H1 (cell line): ENCODE results near the gene GPHB5. TPM values are rescaled to one million over a fixed set of nuclear protein-coding genes. Genes with fewer than 3 reads are reported as not detected.

Experiments
- CTCF ChIA-PET: fragments of 300-600 bp; sonication (Branson Sonifier 250); formaldehyde crosslinking; loops from one replicate; lab custom pipeline; 2021; ENCODE audit not compliant: partially characterized antibody; lab: Charles Lee
- POLR2A ChIA-PET: fragments of 300-600 bp; sonication (Branson Sonifier 250); formaldehyde crosslinking; loops from one replicate; lab custom pipeline; 2021; ENCODE audit warnings: inconsistent platforms; ENCODE audit not compliant: partially characterized antibody; lab: Charles Lee
- DNase-seq, 2 experiments: peaks; one replicate each; pipeline versions ENCODE4 v3.0.0 to v3.0.0-alpha.2; 2010 to 2022; ENCODE audit warnings: low spot score in 2 of 2, low read depth in 1 of 2, mixed read lengths in 1 of 2
- FAIRE-seq: peaks from 2 replicates; lab custom pipeline; 2011; peaks lifted over from hg19 to GRCh38; lab: Jason Lieb, UNC
- H2AFZ ChIP-seq: 2 replicates; pipeline ENCODE4 v1.8.1; 2012; ENCODE audit warnings: low read length, inconsistent platforms
- H2AK5ac ChIP-seq: 2 replicates; pipeline ENCODE4 v1.6.1; 2013; ENCODE audit warnings: low read depth, low read length
- H2BK120ac ChIP-seq: replicated peaks from 2 replicates; pipeline ENCODE3; 2013; ENCODE audit warnings: low read depth, low read length, inconsistent platforms
- H2BK12ac ChIP-seq: 2 replicates; pipeline ENCODE4 v1.6.1; 2013; ENCODE audit warnings: low read depth, low read length
- H2BK15ac ChIP-seq: 2 replicates; pipeline ENCODE4 v1.6.1; 2013; ENCODE audit warnings: low read length
- H2BK20ac ChIP-seq: 2 replicates; pipeline ENCODE4 v1.6.1; 2013; ENCODE audit warnings: low read length
- H2BK5ac ChIP-seq: 2 replicates; pipeline ENCODE4 v1.6.1; 2013; ENCODE audit warnings: low read depth, low read length
- H3K14ac ChIP-seq: 2 replicates; pipeline ENCODE4 v1.6.1; 2013; ENCODE audit warnings: inconsistent platforms; ENCODE audit not compliant: insufficient read length
- H3K18ac ChIP-seq: 2 replicates; pipeline ENCODE4 v1.6.1; 2013; ENCODE audit warnings: low read length; ENCODE audit errors: extremely low read depth
- H3K23ac ChIP-seq: 2 replicates; pipeline ENCODE4 v1.6.1; 2013; ENCODE audit warnings: inconsistent platforms; ENCODE audit not compliant: insufficient read length
- H3K23me2 ChIP-seq: 2 replicates; pipeline ENCODE4 v1.6.1; 2013; ENCODE audit warnings: low read depth, low read length
- H3K27ac ChIP-seq: 2 replicates; pipeline ENCODE4 v1.6.1; 2011; ENCODE audit warnings: low read depth, low read length, inconsistent platforms
- H3K27me3 ChIP-seq, 4 experiments: replicated peaks in 1 of 4; 1 replicate in 1 of 4; 2 replicates in 3 of 4; pipeline versions ENCODE4 v1.6.1 to v1.8.1; 2011 to 2013; ENCODE audit warnings: low read length in 3 of 4, mild to moderate bottlenecking in 3 of 4, inconsistent platforms in 2 of 4, mixed read lengths in 2 of 4, moderate library complexity in 1 of 4; ENCODE audit not compliant: control insufficient read depth in 3 of 4, insufficient read depth in 3 of 4; ENCODE audit errors: extremely low read depth in 1 of 4
- H3K36me3 ChIP-seq, 4 experiments: 2 replicates each; pipeline versions ENCODE4 v1.6.1 to v1.8.1; 2011 to 2013; ENCODE audit warnings: mild to moderate bottlenecking in 4 of 4, low read length in 3 of 4, moderate library complexity in 2 of 4, control low read depth in 1 of 4, inconsistent platforms in 1 of 4; ENCODE audit not compliant: insufficient read depth in 4 of 4, control insufficient read depth in 2 of 4
- H3K4ac ChIP-seq: replicated peaks from 2 replicates; pipeline ENCODE3; 2013; ENCODE audit warnings: low read length, low read depth, mixed read lengths, inconsistent platforms; ENCODE audit not compliant: insufficient read length
- H3K4me1 ChIP-seq, 4 experiments: replicated peaks in 1 of 4; 1 replicate in 1 of 4; 2 replicates in 3 of 4; pipeline versions ENCODE4 v1.6.1 to v1.8.1; 2011 to 2013; ENCODE audit warnings: low read length in 3 of 4, inconsistent platforms in 2 of 4, mixed read lengths in 1 of 4; ENCODE audit not compliant: insufficient read depth in 4 of 4, control insufficient read depth in 3 of 4
- H3K4me2 ChIP-seq, 2 experiments: 2 replicates each; pipeline versions ENCODE4 v1.6.1 to v1.8.1; 2011 to 2013; ENCODE audit warnings: low read depth in 2 of 2, low read length in 2 of 2, control low read depth in 1 of 2, inconsistent platforms in 1 of 2, mild to moderate bottlenecking in 1 of 2; ENCODE audit not compliant: insufficient read depth in 1 of 2
- H3K4me3 ChIP-seq, 4 experiments: fragments of 200-600, 300-600 bp in 1 of 4; sonication (generic), shearing (Covaris generic), sonication (Bioruptor Twin) in 1 of 4; 2 replicates each; pipeline versions ENCODE4 v1.5.1 to v1.8.1; 2011 to 2016; ENCODE audit warnings: low read length in 4 of 4, low read depth in 3 of 4, control low read depth in 2 of 4, inconsistent platforms in 2 of 4, mild to moderate bottlenecking in 2 of 4, mixed read lengths in 1 of 4, moderate library complexity in 1 of 4; ENCODE audit not compliant: insufficient read depth in 2 of 4; ENCODE audit errors: extremely low read depth in 1 of 4
- H3K56ac ChIP-seq: replicated peaks from 2 replicates; pipeline ENCODE3; 2013; ENCODE audit warnings: low read depth, mild to moderate bottlenecking, mixed read lengths, low read length, inconsistent platforms; ENCODE audit not compliant: insufficient read length
- H3K79me1 ChIP-seq: 2 replicates; pipeline ENCODE4 v1.6.1; 2013; ENCODE audit warnings: low read depth, low read length, control low read depth
- H3K79me2 ChIP-seq, 2 experiments: 2 replicates each; pipeline versions ENCODE4 v1.6.1 to v1.8.1; 2012 to 2013; ENCODE audit warnings: low read length in 2 of 2, mild to moderate bottlenecking in 2 of 2, inconsistent platforms in 1 of 2; ENCODE audit not compliant: insufficient read depth in 2 of 2, control insufficient read depth in 1 of 2
- H3K9ac ChIP-seq, 4 experiments: replicated peaks in 1 of 4; 1 replicate in 1 of 4; 2 replicates in 3 of 4; pipeline versions ENCODE4 v1.6.1 to v1.8.1; 2011 to 2013; ENCODE audit warnings: low read depth in 3 of 4, low read length in 3 of 4, control low read depth in 2 of 4, mild to moderate bottlenecking in 2 of 4, moderate library complexity in 2 of 4, inconsistent platforms in 1 of 4; ENCODE audit errors: extremely low read depth in 1 of 4
- H3K9me3 ChIP-seq, 2 experiments: 2 replicates each; pipeline versions ENCODE4 v1.6.1 to v1.8.1; 2012 to 2013; ENCODE audit warnings: mild to moderate bottlenecking in 2 of 2, moderate library complexity in 2 of 2, control low read depth in 1 of 2, inconsistent platforms in 1 of 2, low read depth in 1 of 2, low read length in 1 of 2, mixed read lengths in 1 of 2; ENCODE audit not compliant: insufficient read depth in 2 of 2
- H4K20me1 ChIP-seq, 2 experiments: replicated peaks in 1 of 2; 2 replicates each; pipeline versions ENCODE3 to v1.8.1; 2011 to 2013; ENCODE audit warnings: inconsistent platforms in 2 of 2, low read length in 2 of 2, mild to moderate bottlenecking in 1 of 2; ENCODE audit not compliant: insufficient read depth in 2 of 2, control insufficient read depth in 1 of 2
- H4K5ac ChIP-seq: 2 replicates; pipeline ENCODE4 v1.6.1; 2013; ENCODE audit warnings: low read length, low read depth, mixed read lengths, inconsistent platforms; ENCODE audit not compliant: insufficient read length
- H4K8ac ChIP-seq: 2 replicates; pipeline ENCODE4 v1.8.0; 2013; ENCODE audit warnings: mild to moderate bottlenecking, moderate library complexity, low read length, inconsistent platforms; ENCODE audit not compliant: insufficient read depth; ENCODE audit errors: extremely low read depth
- H4K91ac ChIP-seq: replicated peaks from 2 replicates; pipeline ENCODE3; 2013; ENCODE audit warnings: low read length, mixed read lengths, inconsistent platforms; ENCODE audit not compliant: insufficient read length
- ASH2L ChIP-seq: fragments of 200-600, 300-600 bp; sonication (generic); IDR thresholded peaks from one replicate; pipeline ENCODE4 v1.7.1; 2017; ENCODE audit warnings: low read length
- BCL11A ChIP-seq, 2 experiments: IDR thresholded peaks; one replicate each; pipeline ENCODE4 v1.6.1; 2011; ENCODE audit warnings: low read depth in 2 of 2, low read length in 2 of 2, mild to moderate bottlenecking in 2 of 2
- CHD1 ChIP-seq: IDR thresholded peaks from 2 replicates; pipeline ENCODE4 v1.6.1; 2012; ENCODE audit warnings: low read depth, low read length, improper control_type of control experiment
- CHD2 ChIP-seq: IDR thresholded peaks from 2 replicates; pipeline ENCODE4 v1.6.1; 2012; ENCODE audit warnings: low read length, improper control_type of control experiment
- HDAC2 ChIP-seq, 2 experiments: fragments of 300-600 bp in 1 of 2; sonication (generic) in 1 of 2; IDR thresholded peaks; 2 replicates each; pipeline ENCODE4 v1.6.1; 2011 to 2012; ENCODE audit warnings: low read depth in 2 of 2, low read length in 2 of 2, mild to moderate bottlenecking in 2 of 2, moderate library complexity in 2 of 2, borderline replicate concordance in 1 of 2, inconsistent platforms in 1 of 2
- JUND ChIP-seq: IDR thresholded peaks from 2 replicates; pipeline ENCODE4 v1.6.1; 2011; ENCODE audit warnings: mild to moderate bottlenecking, improper control_type of control experiment, low read length
- MAFK ChIP-seq: IDR thresholded peaks from 2 replicates; pipeline ENCODE4 v1.6.1; 2012; ENCODE audit warnings: low read depth, mild to moderate bottlenecking, improper control_type of control experiment, low read length
- POLR2AphosphoS5 ChIP-seq: IDR thresholded peaks from 2 replicates; pipeline ENCODE4 v1.6.1; 2011; ENCODE audit warnings: low read depth, low read length
- POU5F1 ChIP-seq: IDR thresholded peaks from 2 replicates; pipeline ENCODE4 v1.6.1; 2011; ENCODE audit warnings: low read depth, mild to moderate bottlenecking, low read length, moderate library complexity
- RAD21 ChIP-seq, 2 experiments: IDR thresholded peaks in 1 of 2; conservative IDR thresholded peaks in 1 of 2; 2 replicates each; pipeline ENCODE4 v1.6.1; 2011; ENCODE audit warnings: low read depth in 2 of 2, low read length in 2 of 2, improper control_type of control experiment in 1 of 2, inconsistent platforms in 1 of 2, mild to moderate bottlenecking in 1 of 2, moderate library complexity in 1 of 2
- RNF2 ChIP-seq: fragments of 200-900, 300-1000 bp; sonication (generic); IDR thresholded peaks from 2 replicates; pipeline ENCODE4 v1.7.1; 2016; ENCODE audit warnings: borderline replicate concordance, low read depth, mild to moderate bottlenecking, antibody characterized with exemption, low read length; ENCODE audit not compliant: poor library complexity, severe bottlenecking; ENCODE audit errors: missing control alignments
- SIRT6 ChIP-seq: IDR thresholded peaks from one replicate; pipeline ENCODE4 v1.7.1; 2012; ENCODE audit warnings: low read length, inconsistent platforms
- SP1 ChIP-seq: IDR thresholded peaks from 2 replicates; pipeline ENCODE4 v1.6.1; 2011; ENCODE audit warnings: low read depth, low read length
- WGBS, 2 experiments: shearing (Covaris generic) in 1 of 2; methylation state at CpG; one replicate each; pipeline versions ENCODE4 v1.1.6 to v1.1.7; 2013 to 2015; ENCODE audit warnings: low lambda C conversion rate in 2 of 2, mixed read lengths in 2 of 2, inconsistent platforms in 1 of 2, low coverage in 1 of 2, missing lambda C conversion rate in 1 of 2; ENCODE audit not compliant: insufficient replicate concordance in 2 of 2, insufficient coverage in 1 of 2, insufficient read length in 1 of 2; ENCODE audit errors: extremely low coverage in 1 of 2, missing lambda C conversion rate in 1 of 2; 5-methylcytosine and 5-hydroxymethylcytosine counted together
- polyA plus RNA-seq, 7 experiments: library from polyadenylated mRNA; depleted of rRNA in 3 of 7; stranded (reverse) in 5 of 7; unstranded in 2 of 7; fragments of >200 nt in 5 of 7; fragments of 200-250 nt in 2 of 7; gene quantifications; 1 replicate in 5 of 7; 2 replicates in 1 of 7; 4 replicates in 1 of 7; pipeline versions ENCODE4 v1.2.1 to v1.2.3, GENCODE V29; 2011 to 2013; ENCODE audit warnings: missing spikeins in 2 of 7, mixed read lengths in 2 of 7
- total RNA-seq: library from RNA; stranded (reverse); fragmentation: NEBNext Ultra II Directional; extraction: Animal tissue kit (Norgen Biotek cat#: 25700); gene quantifications from 2 replicates; pipeline ENCODE4 v1.2.1, GENCODE V29; 2021

GPHB5 gene
- total and polyA plus RNA-seq, 2 of the 8 experiments (the other 6 are each of a cell fraction or from before 2014, with no cell fraction given), result not detected

GRCh38 chr14:63299351-63300110 is 19.2 kb downstream of the GPHB5 start:
- Histone ChIP-seq H3K23ac (no peak overlapping the region), H2BK120ac (no peak overlapping the region), H4K91ac (no peak overlapping the region), H4K5ac (no peak overlapping the region), H2BK15ac (no peak overlapping the region), H3K18ac (no peak overlapping the region), H3K27me3 (no peaks in the 10 kb centered on the region), H3K9me3 (no peaks in the 10 kb centered on the region), H3K79me2 (no peaks in the 10 kb centered on the region), H3K79me1 (no peaks in the 10 kb centered on the region), H2BK20ac (no peak overlapping the region), H3K23me2 (no peaks in the 10 kb centered on the region), H4K20me1 (no peaks in the 10 kb centered on the region), H3K56ac (no peak overlapping the region), H3K4me2 (no peak overlapping the region), H2BK5ac (no peak overlapping the region), H2BK12ac (no peak overlapping the region), H2AK5ac (no peak overlapping the region), H3K4ac (no peak overlapping the region), H3K9ac (no peak overlapping the region), H3K27ac (no peak overlapping the region), H4K8ac (no peak overlapping the region), H2AFZ (no peak overlapping the region), H3K4me3 (no peak overlapping the region), H3K4me1 (peaks cover 0 to 5% (median 2%) of the 10 kb centered on the region in 4 experiments; a peak in 3 of 7 replicates), H3K36me3 (no peaks in the 10 kb centered on the region), H3K14ac (no peak overlapping the region)
- WGBS, 2 experiments, result 73% methylated on average over 6 of the region's 6 CpGs; no CpG with 5 or more reads in 1 of the 2 experiments
- CTCF ChIA-PET, result interaction anchor here (4.6 kb wide), 1 partner anchor 9 kb away, joined by 28 read pairs; no protein-coding TSS in a partner anchor
- POLR2A ChIA-PET, result no interaction called here
- no peak for FAIRE-seq
- no peak for DNase-seq
- TF ChIP-seq SP1, result no peak
- TF ChIP-seq BCL11A (IDR thresholded peaks at IDR 0.05; ENCODE audit: low read depth in 2 of 2, low read length in 2 of 2), result no peak
- TF ChIP-seq POLR2AphosphoS5, result no peak
- no peak for TF ChIP-seq POU5F1
- no peak for TF ChIP-seq CHD2
- no peak for TF ChIP-seq JUND
- no peak for TF ChIP-seq SIRT6
- no peak for TF ChIP-seq ASH2L
- TF ChIP-seq RNF2, result no peak
- TF ChIP-seq RAD21 (IDR thresholded peaks at IDR 0.05 in 1 of 2, conservative IDR thresholded peaks at IDR 0.05 in 1 of 2; ENCODE audit: low read depth in 2 of 2, low read length in 2 of 2), result no peak
- no peak for TF ChIP-seq HDAC2 (IDR thresholded peaks at IDR 0.05; ENCODE audit: borderline replicate concordance in 1 of 2, low read depth in 2 of 2, low read length in 2 of 2)
- TF ChIP-seq CHD1, result no peak
- TF ChIP-seq MAFK, result no peak
